Activated CD4-positive, alpha-beta T cell treated with anti-CD3 and anti-CD28 coated beads, Interleukin-2, amount 10 ng/mL, durations not matched to agents 24 days and 14 days (primary cell): ENCODE data around the gene TBRG4. TPM values are rescaled to one million over a fixed set of nuclear protein-coding genes. Genes with fewer than 3 reads are reported as not detected.

Experiments
- DNase-seq: peaks from one replicate; pipeline ENCODE4 v3.0.0; 2022
- H3K27ac Mint-ChIP-seq: one replicate; pipeline ENCODE4 v1.8.0; 2022; ENCODE audit warnings: mild to moderate bottlenecking, mixed read lengths
- H3K27me3 Mint-ChIP-seq: one replicate; pipeline ENCODE4 v1.8.0; 2022; ENCODE audit warnings: mixed read lengths
- H3K36me3 Mint-ChIP-seq: one replicate; pipeline ENCODE4 v1.8.0; 2022; ENCODE audit warnings: low read depth, mild to moderate bottlenecking, mixed read lengths
- H3K4me1 Mint-ChIP-seq: one replicate; pipeline ENCODE4 v1.8.0; 2021; ENCODE audit warnings: mixed read lengths
- H3K4me3 Mint-ChIP-seq: one replicate; pipeline ENCODE4 v1.8.0; 2022; ENCODE audit warnings: mild to moderate bottlenecking, moderate library complexity, mixed read lengths
- H3K9me3 Mint-ChIP-seq: one replicate; pipeline ENCODE4 v1.8.0; 2021; ENCODE audit warnings: mixed read lengths
- intact Hi-C: fragments of 100-400 bp; cut with micrococcal nuclease; formaldehyde crosslinking; loops from one replicate; pipeline ENCODE4 v1.15.1; 2023
- total RNA-seq: library from RNA; stranded (reverse); gene quantifications from 2 replicates; pipeline ENCODE4 v1.2.3, GENCODE V29; 2022

TBRG4 gene
- total RNA-seq, 1 donor from 2014 or later = 192 TPM

- H3K27me3 Mint-ChIP-seq = no peaks in the 10 kb centered on the region
- intact Hi-C loops = no loop called here
- no peak for DNase-seq
- H3K36me3 Mint-ChIP-seq = peaks cover 45% of the 10 kb centered on the region
- peaks cover 10% of the 10 kb centered on the region for H3K4me1 Mint-ChIP-seq
- no peak overlapping the region for H3K4me3 Mint-ChIP-seq
- no peaks in the 10 kb centered on the region for H3K9me3 Mint-ChIP-seq
- no peak overlapping the region for H3K27ac Mint-ChIP-seq
Measured at GRCh38 chr7:45074528-45075354, 36.8 kb downstream of the TBRG4 start.

DNA sequence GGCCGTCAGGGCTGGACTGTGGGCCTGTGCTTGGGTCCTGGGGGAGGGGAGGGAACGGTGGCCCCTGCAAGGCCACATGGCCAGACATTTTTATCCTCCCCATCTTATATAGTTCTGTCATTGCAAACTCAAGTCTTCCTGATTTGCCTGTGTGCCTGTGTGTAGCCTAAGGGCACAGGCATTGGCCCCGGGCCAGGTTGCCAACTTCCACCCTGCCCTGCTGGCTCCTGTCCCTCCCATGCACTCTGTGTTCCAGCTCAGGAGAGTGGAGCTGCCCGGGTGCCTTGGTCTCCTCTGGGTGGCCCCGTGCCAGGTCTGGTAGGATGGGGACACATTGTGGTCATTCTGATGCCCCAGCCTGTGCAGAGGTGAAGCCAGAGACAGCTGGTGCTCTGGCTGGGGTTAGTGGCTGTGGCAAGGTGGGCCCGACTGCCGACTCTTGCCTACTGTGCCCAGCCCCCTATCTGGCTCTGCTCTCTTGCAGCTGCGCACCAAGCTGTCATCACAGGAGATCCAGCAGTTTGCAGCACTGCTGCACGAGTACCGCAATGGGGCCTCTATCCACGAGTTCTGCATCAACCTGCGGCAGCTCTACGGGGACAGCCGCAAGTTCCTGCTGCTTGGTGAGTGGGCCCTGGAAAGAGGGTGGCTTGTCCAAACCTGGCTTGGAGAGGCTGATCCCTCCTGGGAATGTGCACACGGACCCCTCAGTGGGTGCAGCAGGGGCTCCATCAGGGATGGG lies 37.5 kb downstream of the TBRG4 start:
- no peak for DNase-seq
- H3K36me3 Mint-ChIP-seq = peaks cover 52% of the 10 kb centered on the region
- intact Hi-C loops = no loop called here

GRCh38 chr7:45073031-45073785 lies 38.3 kb downstream of the TBRG4 start:
- H3K36me3 Mint-ChIP-seq = peaks cover 57% of the 10 kb centered on the region
- H3K27ac Mint-ChIP-seq = peak overlapping the region; percentile 58
- no peaks in the 10 kb centered on the region for H3K9me3 Mint-ChIP-seq
- H3K4me1 Mint-ChIP-seq = peaks cover 13% of the 10 kb centered on the region
- no peaks in the 10 kb centered on the region for H3K27me3 Mint-ChIP-seq
- no peak for DNase-seq
- intact Hi-C loops = no loop called here
- no peak overlapping the region for H3K4me3 Mint-ChIP-seq

More for the DNA sequence above, 37.5 kb downstream of the TBRG4 start:
- Mint-ChIP-seq H3K9me3 (no peaks in the 10 kb centered on the region), H3K4me1 (peaks cover 10% of the 10 kb centered on the region), H3K27me3 (no peaks in the 10 kb centered on the region), H3K4me3 (no peak overlapping the region), H3K27ac (no peak overlapping the region)

GRCh38 chr7:45072131-45073030 lies 39.1 kb downstream of the TBRG4 start:
- H3K27ac Mint-ChIP-seq = peak overlapping the region; percentile 58
- no peaks in the 10 kb centered on the region for H3K27me3 Mint-ChIP-seq
- intact Hi-C loops = no loop called here
- peaks cover 62% of the 10 kb centered on the region for H3K36me3 Mint-ChIP-seq
- no peak overlapping the region for H3K4me3 Mint-ChIP-seq
- H3K9me3 Mint-ChIP-seq = no peaks in the 10 kb centered on the region
- peaks cover 17% of the 10 kb centered on the region for H3K4me1 Mint-ChIP-seq
- no peak for DNase-seq

- Mint-ChIP-seq H3K27me3 (no peaks in the 10 kb centered on the region), H3K36me3 (peaks cover 60% of the 10 kb centered on the region), H3K4me1 (peaks cover 18% of the 10 kb centered on the region), H3K9me3 (no peaks in the 10 kb centered on the region), H3K27ac (no peak overlapping the region), H3K4me3 (no peak overlapping the region)
- intact Hi-C loops = no loop called here
- DNase-seq = no peak
Measured at GRCh38 chr7:45071528-45071927, 40.0 kb downstream of the TBRG4 start.

DNA sequence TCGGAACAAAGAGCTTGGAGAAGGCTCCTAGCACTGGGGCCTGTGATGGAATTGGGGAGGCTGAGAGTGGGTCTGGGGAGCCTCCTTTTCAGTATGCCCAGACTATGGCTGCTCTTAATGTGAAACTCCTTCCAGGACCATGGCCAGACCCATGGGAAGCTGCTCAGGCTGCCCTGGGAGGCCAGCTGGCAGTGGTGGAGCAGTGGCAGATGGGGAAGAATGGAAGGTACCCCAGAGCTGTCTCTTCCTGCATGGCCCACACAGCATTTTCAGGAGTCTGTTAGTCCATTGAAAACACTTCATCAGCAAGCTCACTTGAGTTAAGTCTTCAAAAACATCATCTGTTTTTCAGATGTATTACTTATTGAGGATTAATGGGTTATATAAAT lies 41.2 kb downstream of the TBRG4 start:
- Mint-ChIP-seq H3K9me3 (no peaks in the 10 kb centered on the region), H3K4me3 (no peak overlapping the region), H3K27me3 (no peaks in the 10 kb centered on the region), H3K27ac (no peak overlapping the region), H3K36me3 (peaks cover 64% of the 10 kb centered on the region), H3K4me1 (peaks cover 27% of the 10 kb centered on the region)
- intact Hi-C loops = no loop called here
- DNase-seq = no peak

DNA sequence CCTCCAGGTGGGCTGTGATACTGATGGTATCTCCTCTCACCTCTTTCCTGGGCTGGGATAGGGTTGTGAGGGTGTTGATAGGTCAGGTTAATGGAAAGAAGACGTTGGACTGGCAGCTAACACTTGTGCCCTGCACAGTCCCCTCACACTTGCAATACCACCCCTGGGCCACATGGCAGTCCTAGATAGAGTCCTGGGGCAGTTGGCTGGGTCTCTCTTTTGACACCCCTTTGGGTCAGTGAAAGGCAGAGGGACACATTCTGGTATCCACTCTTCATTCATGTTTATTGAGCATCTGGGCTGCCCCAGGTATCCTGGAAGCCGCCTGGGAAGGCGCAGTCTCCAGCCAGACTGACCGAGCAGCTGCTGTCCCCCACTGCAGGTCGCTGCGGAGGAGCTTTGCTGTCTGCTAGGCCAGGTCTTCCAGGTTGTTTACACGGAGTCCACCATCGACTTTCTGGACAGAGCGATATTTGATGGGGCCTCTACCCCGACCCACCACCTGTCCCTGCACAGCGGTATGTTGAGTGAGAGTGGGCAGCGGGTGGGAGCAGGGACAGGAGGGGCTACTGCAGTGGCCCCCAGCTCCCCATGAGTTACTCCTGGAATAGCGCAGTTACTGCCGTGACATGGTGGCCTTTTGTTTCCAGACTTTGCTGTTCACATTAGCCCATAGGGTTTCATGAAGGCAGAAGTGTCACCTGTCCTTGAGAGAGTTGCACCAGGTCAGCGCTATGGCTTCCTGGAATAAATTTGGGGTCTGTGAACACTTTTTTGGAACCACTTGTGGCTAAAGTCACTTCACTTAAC lies 41.8 kb downstream of the TBRG4 start:
- Mint-ChIP-seq H3K4me1 (peaks cover 25% of the 10 kb centered on the region), H3K9me3 (no peaks in the 10 kb centered on the region), H3K27ac (peak overlapping the region; percentile 34), H3K27me3 (no peaks in the 10 kb centered on the region), H3K4me3 (no peak overlapping the region), H3K36me3 (peaks cover 64% of the 10 kb centered on the region)
- DNase-seq = no peak
- intact Hi-C loops = no loop called here

GRCh38 chr7:45068236-45069023 lies 43.1 kb downstream of the TBRG4 start:
- peaks cover 64% of the 10 kb centered on the region for H3K36me3 Mint-ChIP-seq
- H3K4me3 Mint-ChIP-seq = no peak overlapping the region
- no peak for DNase-seq
- peaks cover 25% of the 10 kb centered on the region for H3K4me1 Mint-ChIP-seq
- intact Hi-C loops = no loop called here
- no peaks in the 10 kb centered on the region for H3K27me3 Mint-ChIP-seq
- H3K9me3 Mint-ChIP-seq = no peaks in the 10 kb centered on the region
- H3K27ac Mint-ChIP-seq = peak overlapping the region; percentile 40

- H3K4me3 Mint-ChIP-seq = no peak overlapping the region
- peaks cover 59% of the 10 kb centered on the region for H3K36me3 Mint-ChIP-seq
- H3K27ac Mint-ChIP-seq = peak overlapping the region; percentile 8
Measured at GRCh38 chr7:45067582-45067981, 43.9 kb downstream of the TBRG4 start.

DNA sequence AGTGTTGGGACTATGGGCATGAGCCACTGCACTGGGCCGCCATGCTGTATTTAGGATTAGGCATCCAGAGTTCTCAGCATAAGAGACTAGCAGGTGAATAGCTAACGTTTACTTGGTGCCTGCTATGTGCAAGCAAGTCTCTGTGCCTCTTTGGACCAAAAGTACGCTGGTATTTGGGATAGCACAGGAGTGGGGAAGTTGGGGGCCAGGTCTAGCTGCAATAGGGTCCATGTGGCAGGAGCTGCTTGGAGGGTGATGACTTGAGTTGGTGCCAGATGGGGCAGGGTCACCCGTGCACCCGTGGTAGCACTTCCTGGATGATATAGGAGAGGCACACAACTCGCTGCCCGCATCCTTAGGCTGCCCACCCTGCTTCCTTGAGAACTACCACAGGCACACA lies 45.1 kb downstream of the TBRG4 start:
- Mint-ChIP-seq H3K27ac (no peak overlapping the region), H3K36me3 (peaks cover 53% of the 10 kb centered on the region), H3K4me3 (no peak overlapping the region), H3K27me3 (no peaks in the 10 kb centered on the region), H3K4me1 (peaks cover 28% of the 10 kb centered on the region), H3K9me3 (no peaks in the 10 kb centered on the region)
- intact Hi-C loops = no loop called here
- DNase-seq = no peak

More at GRCh38 chr7:45067582-45067981, 43.9 kb downstream of the TBRG4 start:
- Mint-ChIP-seq H3K9me3 (no peaks in the 10 kb centered on the region), H3K27me3 (no peaks in the 10 kb centered on the region), H3K4me1 (peaks cover 23% of the 10 kb centered on the region)
- intact Hi-C loops = no loop called here
- no peak for DNase-seq

DNA sequence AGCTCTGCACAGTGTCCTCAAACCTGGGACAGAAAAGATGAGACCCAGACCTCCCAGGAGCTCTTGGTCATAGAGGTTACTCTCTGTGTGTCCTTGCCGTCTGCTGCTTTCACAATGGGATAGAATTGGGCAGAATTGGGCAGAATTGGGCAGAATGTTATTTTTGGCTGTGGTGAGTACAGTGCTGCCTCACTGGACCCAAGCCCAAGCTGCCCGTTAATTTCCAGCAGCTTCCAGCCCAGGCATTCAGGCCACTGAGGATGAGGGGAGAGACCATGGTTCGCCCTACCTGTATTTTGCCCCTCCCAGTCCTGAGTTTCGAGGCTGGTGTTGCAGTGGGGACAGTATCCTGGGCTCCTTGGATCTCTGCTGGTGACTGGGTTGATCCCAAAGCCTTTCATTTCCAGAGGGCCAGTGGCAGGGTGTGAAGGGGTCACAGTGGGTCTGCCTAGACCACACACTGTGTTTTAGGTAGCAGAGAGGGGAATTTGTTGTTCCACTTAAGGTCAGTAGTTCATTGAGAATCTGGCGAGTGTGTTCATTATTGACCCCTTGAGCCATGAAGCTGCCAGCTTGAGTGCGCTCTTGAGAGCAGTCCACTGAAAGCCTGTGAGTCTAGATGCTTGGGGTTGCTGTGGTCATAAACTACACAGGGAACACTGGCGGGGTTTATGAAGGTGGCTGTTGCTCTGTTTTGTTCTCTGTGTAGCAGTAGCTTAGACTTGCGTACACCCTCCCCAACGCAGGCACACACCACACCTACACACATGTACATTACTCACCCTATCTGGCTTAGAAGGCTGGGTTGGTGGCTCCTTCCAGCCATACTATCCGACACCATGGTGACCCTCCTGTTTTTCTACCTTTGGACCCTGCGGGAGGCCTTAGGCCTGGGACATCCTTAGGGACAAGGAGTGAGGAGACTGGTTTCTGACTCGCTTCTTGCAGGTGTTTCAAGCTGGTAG lies 46.2 kb downstream of the TBRG4 start:
- Mint-ChIP-seq H3K27ac (peak overlapping the region; percentile 40), H3K9me3 (no peaks in the 10 kb centered on the region), H3K4me1 (peaks cover 36% of the 10 kb centered on the region), H3K4me3 (no peak overlapping the region), H3K27me3 (no peaks in the 10 kb centered on the region), H3K36me3 (peaks cover 58% of the 10 kb centered on the region)
- intact Hi-C loops = no loop called here
- no peak for DNase-seq
